K562 (cell line): Measurements from ENCODE around the gene LIMS2. TPM values are rescaled to one million over a fixed set of nuclear protein-coding genes. Genes with fewer than 3 reads are reported as not detected.

ENCODE experiments used
- ATAC-seq: fragments of 200-7000 bp; cut with Tn5 transposase; 3 replicates; pipeline ENCODE4 v1.9.1; 2020; ENCODE audit warnings: moderate library complexity
- BruUV-seq: library from RNA; stranded (reverse); fragments of 400-500 nt; replicated peaks from 2 replicates; lab custom pipeline; 2021; lab: Mats Ljungman, UMichigan
- CTCF ChIA-PET: fragments of 300-600 bp; formaldehyde crosslinking; extraction: SDS; loops from one replicate; lab custom pipeline; 2021; ENCODE audit warnings: low intra/inter-chr PET ratio; lab: Yijun Ruan, JAX
- POLR2A ChIA-PET: fragments of 300-600, 350-650 bp; sonication (Branson Sonifier 250); formaldehyde crosslinking; extraction: SDS; loops from one replicate; lab custom pipeline; 2021; ENCODE audit warnings: antibody characterized with exemption, inconsistent platforms; lab: Yijun Ruan, JAX
- DNase-seq, 4 experiments: peaks; one replicate each; pipeline versions ENCODE4 v3.0.0 to v3.0.0-alpha.2; 2011 to 2018; ENCODE audit warnings: low spot score in 3 of 4, mixed read lengths in 3 of 4; ENCODE audit errors: extremely low read depth in 1 of 4
- FAIRE-seq: peaks from 2 replicates; lab custom pipeline; 2011; peaks lifted over from hg19 to GRCh38; lab: Jason Lieb, UNC
- H2AFZ ChIP-seq: 2 replicates; pipeline ENCODE4 v1.6.0; 2011; ENCODE audit warnings: low read depth, low read length, control low read depth, inconsistent platforms
- H3K27ac ChIP-seq: fragments of 200-600 bp; 3 replicates; pipeline ENCODE4 v1.8.0; 2011; ENCODE audit warnings: low read depth, mild to moderate bottlenecking, control low read depth, inconsistent platforms, low read length, moderate library complexity, mixed read lengths; ENCODE audit errors: extremely low read depth
- H3K27me3 ChIP-seq, 2 experiments: fragments of 300-600 bp in 1 of 2; 2 replicates in 1 of 2; 3 replicates in 1 of 2; pipeline versions ENCODE4 v1.6.0 to v1.8.0; 2011; ENCODE audit warnings: inconsistent platforms in 2 of 2, low read length in 2 of 2, mild to moderate bottlenecking in 1 of 2, mixed read lengths in 1 of 2, moderate library complexity in 1 of 2; ENCODE audit not compliant: control insufficient read depth in 2 of 2, insufficient read depth in 2 of 2
- H3K36me3 ChIP-seq: fragments of 300-600 bp; 3 replicates; pipeline ENCODE4 v1.8.0; 2011; ENCODE audit warnings: mild to moderate bottlenecking, low read length, inconsistent platforms; ENCODE audit not compliant: control insufficient read depth, insufficient read depth
- H3K4me1 ChIP-seq, 2 experiments: fragments of 200-600 bp in 1 of 2; replicated peaks in 1 of 2; 2 replicates in 1 of 2; 3 replicates in 1 of 2; pipeline versions ENCODE4 v1.5.1 to v1.8.0; 2011; ENCODE audit warnings: inconsistent platforms in 2 of 2, low read length in 2 of 2, mild to moderate bottlenecking in 1 of 2, mixed read lengths in 1 of 2, moderate library complexity in 1 of 2; ENCODE audit not compliant: control insufficient read depth in 2 of 2, insufficient read depth in 2 of 2
- H3K4me2 ChIP-seq: 2 replicates; pipeline ENCODE4 v1.6.1; 2011; ENCODE audit warnings: low read length, control low read depth, inconsistent platforms, mixed read lengths; ENCODE audit not compliant: insufficient read depth
- H3K4me3 ChIP-seq: fragments of 200-600 bp; sonication (generic), shearing (Covaris generic); 2 replicates; pipeline ENCODE4 v1.5.1; 2016; ENCODE audit warnings: control low read depth, inconsistent platforms
- H3K79me2 ChIP-seq: fragments of 200-600 bp; 3 replicates; pipeline ENCODE4 v1.8.0; 2011; ENCODE audit warnings: low read length, inconsistent platforms; ENCODE audit not compliant: control insufficient read depth, insufficient read depth
- H3K9ac ChIP-seq, 2 experiments: 2 replicates each; pipeline versions ENCODE4 v1.6.0 to v1.6.1; 2011; ENCODE audit warnings: low read depth in 2 of 2, low read length in 2 of 2, control low read depth in 1 of 2, inconsistent platforms in 1 of 2, mild to moderate bottlenecking in 1 of 2, mixed read lengths in 1 of 2; ENCODE audit not compliant: insufficient read depth in 1 of 2
- H3K9me1 ChIP-seq: one replicate; pipeline ENCODE4 v1.6.0; 2011; ENCODE audit warnings: inconsistent platforms, mild to moderate bottlenecking, low read length, moderate library complexity; ENCODE audit not compliant: control insufficient read depth, insufficient read depth
- H3K9me3 ChIP-seq: replicated peaks from 2 replicates; pipeline ENCODE4 v1.5.1; 2011; ENCODE audit warnings: low read depth, low read length, inconsistent platforms; ENCODE audit not compliant: control insufficient read depth, insufficient read depth
- H4K20me1 ChIP-seq: replicated peaks from 2 replicates; pipeline ENCODE4 v1.6.1; 2011; ENCODE audit warnings: low read length, inconsistent platforms, mixed read lengths; ENCODE audit not compliant: control insufficient read depth, insufficient read depth
- AFF1 ChIP-seq, 2 experiments: fragments of 450-650 bp; IDR thresholded peaks; 2 replicates each; pipeline ENCODE4 v1.6.1; 2018; ENCODE audit warnings: mild to moderate bottlenecking in 2 of 2, low read depth in 1 of 2; ENCODE audit not compliant: partially characterized antibody in 2 of 2
- ATF1 ChIP-seq, 2 experiments: fragments of 450-650 bp in 1 of 2; IDR thresholded peaks; 2 replicates each; pipeline ENCODE4 v1.6.1; 2016; ENCODE audit warnings: missing compliant biosample characterization in 1 of 2, missing genetic modification characterization in 1 of 2
- POLR2G ChIP-seq: fragments of 200-400 bp; formaldehyde crosslinking; IDR thresholded peaks from 2 replicates; pipeline ENCODE4 v1.6.1; 2017; ENCODE audit warnings: low read depth, mild to moderate bottlenecking, antibody characterized with exemption, low read length, moderate library complexity
- ZBTB9 ChIP-seq: fragments of 450-650 bp; formaldehyde crosslinking; IDR thresholded peaks from 2 replicates; pipeline ENCODE4 v1.4.0; 2020; ENCODE audit warnings: mild to moderate bottlenecking, moderate library complexity
- ZNF165 ChIP-seq: fragments of 250-450 bp; sonication (Bioruptor Pico); IDR thresholded peaks from 2 replicates; pipeline ENCODE4 v1.4.0; 2020; ENCODE audit warnings: borderline replicate concordance
- ZNF175 ChIP-seq: fragments of 200-800 bp; sonication (Bioruptor generic); IDR thresholded peaks from 2 replicates; pipeline ENCODE4 v1.6.1; 2016; ENCODE audit warnings: low read depth, mild to moderate bottlenecking, missing genetic modification characterization, missing compliant biosample characterization
- WGBS: fragments of 100-300 bp; shearing (Covaris generic); methylation state at CpG from one replicate; pipeline ENCODE4 v1.1.6; 2016; ENCODE audit warnings: low coverage, mixed read lengths; ENCODE audit not compliant: insufficient coverage; ENCODE audit errors: missing lambda C conversion rate; 5-methylcytosine and 5-hydroxymethylcytosine counted together
- in situ Hi-C: fragments of 300-500 bp; cut with MboI; formaldehyde crosslinking; loops from 4 replicates; pipeline ENCODE4 v1.15.0; 2018; ENCODE audit warnings: inconsistent platforms, mixed read lengths
- intact Hi-C: fragments of 100-400 bp; cut with micrococcal nuclease; formaldehyde crosslinking; loops from 2 replicates; pipeline ENCODE4 v1.14.2; 2022
- polyA plus RNA-seq, 8 experiments: library from polyadenylated mRNA; depleted of rRNA in 4 of 8; stranded (reverse) in 5 of 8; unstranded in 3 of 8; fragments of >200 nt; fragmentation: Nextera tagmentation in 2 of 8; fragmentation: Illumina TruSeq in 1 of 8; extraction: Ambion mirVana in 2 of 8; extraction: Trizol in 1 of 8; gene quantifications; 2 replicates each; pipeline versions ENCODE4 v1.2.1 to v1.2.3, GENCODE V29; 2011 to 2014; ENCODE audit warnings: inconsistent platforms in 1 of 8, missing spikeins in 1 of 8
- total RNA-seq, 7 experiments: library from RNA; depleted of rRNA in 6 of 7; stranded (reverse); fragments of >200 nt in 6 of 7; fragmentation: Illumina TruSeq in 2 of 7; extraction: Trizol in 2 of 7; gene quantifications; 2 replicates each; pipeline versions ENCODE4 v1.2.1 to v1.2.3, GENCODE V29; 2011 to 2021; ENCODE audit warnings: low replicate concordance in 1 of 7

LIMS2 gene
- total and polyA plus RNA-seq, 9 of the 15 experiments (the other 6 are each of a cell fraction or from before 2014, with no cell fraction given), result 0.04 to 0.22 TPM; not detected in 7

- no peak for ATAC-seq
- Histone ChIP-seq H3K36me3 (peaks cover 82% of the 10 kb centered on the region), H3K9ac (no peak overlapping the region), H3K9me3 (no peaks in the 10 kb centered on the region), H4K20me1 (no peaks in the 10 kb centered on the region; the same call in none of the 2 replicates), H3K4me2 (no peak overlapping the region), H3K4me3 (no peak overlapping the region), H3K4me1 (peaks cover 11 to 16% of the 10 kb centered on the region in 2 experiments), H3K79me2 (peaks cover 34% of the 10 kb centered on the region), H2AFZ (no peak overlapping the region), H3K27ac (no peak overlapping the region), H3K27me3 (no peaks in the 10 kb centered on the region), H3K9me1 (no peaks in the 10 kb centered on the region)
- intact Hi-C loops, result no loop called here
- CTCF ChIA-PET, result no interaction called here
- POLR2A ChIA-PET, result interaction anchor here (1.2 kb wide), 1 partner anchor 233 kb away, joined by 3 read pairs; no protein-coding TSS in a partner anchor
- no peak for DNase-seq
- FAIRE-seq, result no peak
- no TSS peak for BruUV-seq
- TF ChIP-seq ZNF175 (CRISPR knock-in tag) (no peak), POLR2G (peak; percentile 26; the same call in 1 of the 2 replicates)
- 85% methylated on average over 14 of the region's 14 CpGs for WGBS
- in situ Hi-C loops, result no loop called here
Observed at GRCh38 chr2:127706215-127706990, 31.1 kb upstream of the LIMS2 start.

- no peaks in the 10 kb centered on the region for H3K9me3 ChIP-seq
- no peak for FAIRE-seq
- no peak overlapping the region for H2AFZ ChIP-seq
- H3K27me3 ChIP-seq, result no peaks in the 10 kb centered on the region
- ChIA-PET CTCF (no interaction called here), POLR2A (interaction anchor here (0.6 to 1.5 kb wide), 4 partner anchors 10 to 452 kb away, joined by 3 to 4 read pairs (median 3); no protein-coding TSS in a partner anchor)
- ATAC-seq, result no peak
- WGBS, result 68% methylated on average over 5 of the region's 5 CpGs
- H3K36me3 ChIP-seq, result peaks cover 76% of the 10 kb centered on the region
- H3K27ac ChIP-seq, result no peak overlapping the region
- H4K20me1 ChIP-seq, result no peaks in the 10 kb centered on the region; the same call in none of the 2 replicates
- H3K79me2 ChIP-seq, result peaks cover 35% of the 10 kb centered on the region
- no peaks in the 10 kb centered on the region for H3K9me1 ChIP-seq
- in situ Hi-C loops (no loop called here), intact Hi-C loops (no loop called here)
- H3K4me1 ChIP-seq, result peaks cover 13 to 22% of the 10 kb centered on the region in 2 experiments
- no peak overlapping the region for H3K4me2 ChIP-seq
- no TSS peak for BruUV-seq
- H3K9ac ChIP-seq, result no peak overlapping the region
- H3K4me3 ChIP-seq, result no peak overlapping the region
- no peak for DNase-seq
- TF ChIP-seq ATF1 (CRISPR knock-in tag; IDR thresholded peaks at IDR 0.05), result no peak
- no peak for TF ChIP-seq ATF1 (tag; IDR thresholded peaks at IDR 0.05)
- TF ChIP-seq ZNF165 (CRISPR knock-in tag), result no peak
- TF ChIP-seq ZBTB9 (CRISPR knock-in tag), result no peak
- TF ChIP-seq AFF1 (IDR thresholded peaks at IDR 0.05; ENCODE audit: low read depth in 1 of 2, partially characterized antibody in 2 of 2), result no peak
Observed at GRCh38 chr2:127705391-127706065, 30.2 kb upstream of the LIMS2 start.
